LNCaP clone FGC (cell line): ENCODE data around the gene TXNRD2.

ENCODE experiments used
- DNase-seq: peaks from one replicate; pipeline ENCODE4 v3.0.0-alpha.2; 2011; ENCODE audit warnings: low read depth
- H3K4me3 ChIP-seq: 2 replicates; pipeline ENCODE4 v1.5.1; 2011; ENCODE audit warnings: mild to moderate bottlenecking, low read depth, low read length, control low read depth
- CTCF ChIP-seq: IDR thresholded peaks from 2 replicates; pipeline ENCODE4 v1.5.1; 2012; ENCODE audit warnings: mild to moderate bottlenecking; ENCODE audit not compliant: control insufficient read depth, insufficient read depth; ENCODE audit errors: extremely low read depth

The TXNRD2 gene

DNA sequence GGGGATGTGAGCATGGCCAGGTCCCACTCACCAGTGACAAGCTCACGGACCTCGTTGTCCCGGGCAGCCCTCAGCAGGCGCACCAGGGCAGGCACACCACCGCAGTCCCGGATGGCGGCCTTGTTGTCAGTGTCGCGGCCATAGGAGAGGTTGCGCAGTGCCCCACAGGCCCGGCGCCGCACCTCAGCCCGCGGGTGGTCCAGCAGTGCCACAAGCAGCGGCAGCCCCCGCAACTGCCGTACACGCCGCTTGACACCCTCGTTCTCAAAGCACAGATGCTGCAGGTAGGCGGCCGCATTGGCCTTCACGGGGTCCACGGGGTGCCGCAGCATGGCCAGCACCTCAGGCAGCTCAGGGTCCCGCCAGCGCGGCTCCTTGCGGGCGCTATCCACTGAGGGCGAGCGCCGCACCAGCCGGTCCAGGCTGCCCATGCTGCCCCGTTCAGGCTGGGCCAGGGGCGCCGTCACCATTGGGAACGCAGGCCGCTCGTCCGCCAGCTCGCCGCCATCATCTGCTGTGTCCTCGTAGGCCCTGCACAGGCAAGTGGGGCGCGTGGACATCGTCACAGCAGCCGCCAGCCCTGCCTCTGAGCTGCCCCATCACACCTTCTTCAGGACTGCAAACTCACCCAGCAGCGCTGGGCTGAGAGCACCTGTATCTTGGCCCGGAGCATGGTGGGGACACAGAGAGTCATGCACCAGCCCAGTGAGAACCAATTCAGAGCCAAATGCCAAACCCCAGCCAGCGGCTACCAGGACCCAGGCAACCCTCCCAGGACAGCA lies 38.3 kb upstream of the TXNRD2 start:
- no peak for TF ChIP-seq CTCF
- DNase-seq = no peak
- no peak overlapping the region for H3K4me3 ChIP-seq

DNA sequence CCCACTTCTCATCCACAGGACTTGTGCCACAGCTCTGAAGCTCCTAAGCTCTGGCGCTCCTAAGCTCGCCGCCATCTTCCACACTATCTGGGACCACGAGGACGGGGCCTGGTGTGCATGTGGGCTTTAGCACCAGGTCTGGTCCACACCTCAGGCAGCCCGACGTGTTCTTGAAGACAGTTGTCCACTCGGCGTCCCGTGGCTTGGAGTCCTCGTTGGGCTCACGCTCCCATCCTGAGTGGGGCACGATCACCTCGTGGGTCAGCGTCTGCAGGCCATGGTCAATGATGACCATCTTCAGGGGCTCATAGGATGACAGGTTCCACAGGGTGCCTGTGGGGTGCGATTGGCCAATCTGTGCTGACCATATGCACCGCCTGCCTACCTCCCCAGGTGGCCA lies 37.1 kb upstream of the TXNRD2 start:
- no peak overlapping the region for H3K4me3 ChIP-seq
- no peak for TF ChIP-seq CTCF
- no peak for DNase-seq

DNA sequence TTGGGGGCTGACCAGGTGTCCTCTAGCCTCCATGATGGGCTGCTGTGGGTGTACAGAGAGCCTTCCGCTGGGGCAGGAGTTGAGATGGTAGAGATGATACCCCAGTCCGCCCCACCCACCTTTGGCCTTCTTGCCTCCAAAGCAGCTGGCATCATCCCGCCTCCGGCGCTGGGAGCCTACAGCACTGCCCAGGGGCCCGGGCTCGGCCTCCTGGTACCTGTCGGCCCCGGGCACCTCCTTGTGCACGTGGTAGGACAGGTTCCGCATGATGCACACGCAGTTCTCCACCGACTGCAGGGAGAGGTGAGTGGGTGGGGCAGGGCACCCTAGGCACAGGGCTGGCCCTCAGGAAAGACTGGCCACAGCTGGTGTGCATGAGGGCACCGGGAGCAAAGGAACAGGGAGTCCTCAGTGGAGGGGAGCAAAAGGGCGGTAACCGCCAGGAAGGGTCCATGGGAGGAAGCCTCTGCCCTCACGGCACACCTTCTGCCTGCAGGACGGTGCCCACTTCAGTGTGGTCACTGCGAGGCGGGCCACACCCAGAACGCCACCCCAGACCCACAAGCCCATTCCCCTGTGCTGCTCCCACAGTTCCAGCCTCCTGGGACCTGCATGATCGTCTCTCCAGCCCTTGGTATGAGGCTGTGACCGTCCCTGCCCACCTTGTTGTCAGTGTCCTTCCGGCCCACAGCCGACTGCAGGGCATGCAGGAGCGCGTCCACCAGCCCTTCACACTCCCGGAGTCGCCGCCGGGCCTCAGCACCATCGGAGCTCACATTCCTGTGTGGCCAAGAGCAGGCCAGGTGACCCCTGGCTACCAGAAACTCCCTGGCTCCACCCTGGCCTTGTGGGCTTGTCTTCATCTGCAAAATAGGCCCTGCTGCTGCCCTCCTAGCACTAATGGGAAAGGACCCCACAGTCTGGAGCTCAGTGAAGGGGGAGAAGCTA lies 36.0 kb upstream of the TXNRD2 start:
- DNase-seq = no peak
- no peak for TF ChIP-seq CTCF
- no peak overlapping the region for H3K4me3 ChIP-seq

GRCh38 chr22:19976671-19977070 lies 35.1 kb upstream of the TXNRD2 start:
- TF ChIP-seq CTCF = no peak
- no peak for DNase-seq
- H3K4me3 ChIP-seq = no peak overlapping the region

DNA sequence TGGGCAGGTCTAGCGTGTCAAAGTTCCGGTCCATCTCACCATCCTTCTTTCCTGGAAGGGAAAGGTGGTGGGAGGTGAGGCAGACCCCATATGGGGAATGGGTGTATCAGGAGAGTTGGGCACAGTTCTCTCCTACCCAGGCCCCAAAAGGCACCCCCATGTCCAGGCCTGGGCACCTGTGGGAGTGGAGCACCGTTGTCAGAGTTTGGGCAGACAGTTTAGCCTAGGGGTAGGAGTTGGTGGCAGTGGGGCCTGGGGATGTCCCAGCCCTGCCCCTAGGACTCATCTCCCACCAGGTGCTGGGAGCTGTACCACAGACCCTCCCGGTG lies 34.1 kb upstream of the TXNRD2 start:
- no peak for TF ChIP-seq CTCF
- no peak overlapping the region for H3K4me3 ChIP-seq
- no peak for DNase-seq

DNA sequence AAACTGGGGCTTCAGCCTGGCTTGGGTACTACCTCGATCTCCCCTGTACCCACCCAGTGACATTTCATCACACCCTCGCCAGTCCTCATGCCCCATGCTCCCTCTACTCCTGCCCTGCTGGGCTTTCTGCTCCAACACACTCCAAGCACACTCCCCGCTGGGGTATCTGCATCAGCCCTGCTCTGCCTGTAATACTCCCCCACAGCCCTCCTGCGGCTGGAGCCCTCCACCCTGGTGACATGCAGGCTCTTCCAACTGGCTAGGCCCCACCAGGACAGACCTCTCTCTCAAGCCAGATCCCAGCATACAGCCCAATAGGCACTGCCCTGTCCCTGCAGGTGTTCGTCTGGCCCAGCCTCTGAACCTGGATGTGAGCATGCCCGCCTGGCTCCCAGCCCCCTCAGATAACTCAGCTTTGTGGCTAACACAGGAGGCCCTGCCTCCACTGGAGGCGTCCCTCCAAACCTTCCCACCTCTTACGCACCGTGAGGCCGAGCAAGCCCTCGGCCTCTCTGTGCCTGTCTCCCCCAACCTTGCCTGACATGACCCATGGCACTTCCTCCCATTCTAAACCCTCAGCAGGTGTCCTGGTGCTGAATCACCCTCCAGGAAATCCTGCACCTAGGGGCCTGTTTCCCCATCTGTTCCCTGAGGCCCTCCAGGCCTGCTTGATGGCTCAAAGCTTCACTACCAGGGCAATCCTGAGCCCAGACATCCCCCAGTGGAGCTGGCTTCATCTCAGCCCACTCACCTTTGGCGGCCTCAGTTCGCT lies 33.5 kb upstream of the TXNRD2 start:
- H3K4me3 ChIP-seq = no peak overlapping the region
- DNase-seq = no peak
- TF ChIP-seq CTCF = no peak
